Dermis microvascular lymphatic vessel endothelial cell (primary cell): ENCODE data around the gene ADCY2. TPM values are rescaled to one million over a fixed set of nuclear protein-coding genes. Genes with fewer than 3 reads are reported as not detected.

Source experiments
- DNase-seq, 2 donors: peaks; one replicate each; pipeline versions ENCODE4 v3.0.0 to v3.0.0-alpha.2; 2010; ENCODE audit warnings: low read depth in 2 of 2
- total RNA-seq: library from RNA; depleted of rRNA; stranded (reverse); fragments of >200 nt; gene quantifications from 2 replicates; pipeline ENCODE4 v1.2.1, GENCODE V29; 2014

The ADCY2 gene
- total RNA-seq, 1 donor from 2014 or later = not detected

DNA sequence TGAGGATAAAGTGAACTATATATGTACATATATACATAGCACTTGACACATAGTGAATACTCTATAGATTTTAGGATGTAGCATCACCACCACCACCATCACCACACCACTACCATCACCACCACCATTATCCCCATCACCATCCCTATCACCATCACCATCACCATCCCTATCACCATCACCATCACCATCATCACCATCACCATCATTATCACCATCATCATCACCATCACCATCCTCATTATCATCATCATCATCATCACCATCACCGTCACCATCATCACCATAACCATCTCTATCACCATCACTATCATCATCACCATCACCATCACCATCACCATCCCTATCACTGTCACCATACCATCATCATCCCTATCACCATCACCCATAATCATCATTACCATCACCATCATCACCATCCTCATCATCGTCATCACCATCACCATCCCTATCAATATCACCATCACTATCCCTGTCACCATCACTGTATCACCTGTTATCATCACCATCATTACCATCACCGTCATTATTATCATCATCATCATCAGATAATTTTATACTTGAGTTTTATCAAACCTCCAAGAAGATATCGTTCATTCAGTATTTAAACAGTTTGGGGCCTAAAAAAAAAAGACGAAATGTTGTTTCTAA lies 345.6 kb downstream of the ADCY2 start:
- no peak for DNase-seq

DNA sequence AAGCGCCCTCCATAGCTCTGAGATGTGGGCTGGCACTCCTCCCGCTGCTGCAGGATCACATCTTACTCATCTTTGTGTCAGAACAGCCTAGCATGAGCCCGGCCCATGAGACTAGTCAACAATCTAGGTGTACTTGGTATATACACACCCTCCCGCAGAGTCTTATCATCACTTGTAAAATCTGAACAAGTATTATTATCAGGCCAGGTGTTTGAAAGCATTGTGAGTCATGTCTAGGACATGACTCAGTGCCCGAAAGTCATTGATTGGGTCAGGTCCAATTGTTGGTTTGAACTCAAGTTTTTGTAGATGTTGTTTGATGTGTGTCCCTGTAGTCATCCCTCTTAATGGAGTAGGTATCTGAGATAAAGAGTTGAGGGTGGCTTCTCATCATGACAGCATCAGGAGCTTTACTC lies 346.3 kb downstream of the ADCY2 start:
- no peak for DNase-seq

DNA sequence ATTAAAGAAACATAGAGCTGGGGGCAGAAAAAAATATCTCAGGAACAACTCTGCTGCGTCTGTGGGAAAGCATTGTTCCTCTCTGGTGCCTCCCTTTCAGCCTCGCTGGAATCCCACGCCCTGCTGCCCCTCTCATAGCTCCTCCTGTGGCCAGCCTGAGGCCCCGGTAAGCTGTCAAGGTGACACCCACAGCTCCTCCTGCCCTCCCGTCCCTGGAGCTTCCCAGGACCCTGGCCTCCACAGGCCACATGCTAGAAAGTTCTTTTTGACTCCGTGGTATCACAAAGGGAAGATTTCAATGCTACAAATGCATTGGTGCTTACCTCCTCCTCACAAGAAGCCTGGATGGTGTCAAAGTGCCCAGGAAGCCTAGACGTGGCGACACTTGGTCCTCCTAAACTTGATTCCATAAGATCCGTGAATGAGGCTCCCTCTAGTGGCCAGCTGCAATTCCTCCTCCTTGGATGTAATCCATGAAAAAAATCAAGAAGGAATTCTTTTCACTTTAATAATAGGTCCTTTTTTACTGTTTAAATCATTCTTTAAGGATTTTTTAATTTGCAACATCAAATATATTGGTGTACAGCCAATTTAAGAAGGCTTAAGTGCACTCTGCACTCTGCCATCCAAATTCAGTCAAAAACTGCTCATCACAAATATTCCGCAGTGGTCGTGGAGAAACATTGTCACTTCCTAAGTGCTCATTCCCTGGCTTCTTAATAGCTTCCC lies 350.1 kb downstream of the ADCY2 start:
- peak; percentile 42 to 68 for DNase-seq

DNA sequence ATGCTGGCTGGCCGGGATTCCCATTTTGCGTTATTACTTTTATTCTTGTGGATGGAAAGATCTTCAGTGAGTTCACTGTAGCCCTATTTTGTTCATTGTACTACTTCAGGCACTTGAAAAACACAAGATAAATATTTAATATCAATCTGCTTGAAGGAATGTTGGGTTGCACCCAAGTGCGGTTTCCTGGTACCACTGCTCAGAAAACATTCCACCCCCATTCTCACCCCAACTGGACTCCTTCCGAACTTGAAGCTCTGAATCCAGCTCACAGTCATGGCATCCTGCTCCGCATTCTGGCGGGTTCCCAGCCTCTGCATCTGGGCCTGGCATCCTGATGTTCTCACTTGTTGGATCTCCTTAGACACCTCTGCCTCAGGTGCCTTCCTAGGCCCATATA lies 351.8 kb downstream of the ADCY2 start:
- DNase-seq = no peak

DNA sequence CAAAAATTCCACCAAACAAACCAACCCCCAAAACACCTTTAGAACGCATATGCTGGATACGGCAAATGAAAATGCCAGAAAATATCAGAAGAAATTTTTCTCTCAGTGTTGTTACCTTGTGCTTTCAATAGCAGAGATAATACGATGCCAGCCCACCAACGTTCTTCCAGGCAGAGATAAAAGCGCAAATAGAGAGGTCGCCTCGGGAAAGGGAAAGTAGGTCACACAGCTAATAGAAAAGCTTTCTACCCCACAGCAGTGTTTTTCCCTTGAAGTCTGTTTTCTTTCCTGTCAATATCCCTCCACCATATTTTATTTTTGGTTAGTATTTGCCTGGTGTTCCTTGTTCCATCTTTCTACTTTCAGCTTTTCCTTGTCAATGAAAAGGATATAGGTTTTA lies 353.7 kb downstream of the ADCY2 start:
- DNase-seq = no peak

DNA sequence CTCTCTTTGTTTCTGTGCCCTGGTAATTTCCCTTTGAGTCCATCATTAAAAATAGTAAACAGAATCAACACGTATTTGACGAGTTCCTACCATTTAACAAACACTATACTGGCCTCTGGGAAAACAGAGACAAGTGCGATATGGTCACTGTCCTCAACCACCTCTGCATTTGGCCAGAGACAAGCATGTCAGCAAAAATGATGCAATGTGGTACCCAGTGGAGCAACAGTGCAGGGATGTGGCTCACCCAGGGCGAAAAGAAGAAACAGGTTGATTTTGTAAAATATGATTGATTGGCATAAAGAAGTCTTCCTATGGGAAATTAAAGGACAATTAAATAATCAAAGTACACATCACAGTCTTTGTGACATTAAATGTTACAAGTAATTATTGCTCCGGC lies 355.9 kb downstream of the ADCY2 start:
- DNase-seq = no peak

DNA sequence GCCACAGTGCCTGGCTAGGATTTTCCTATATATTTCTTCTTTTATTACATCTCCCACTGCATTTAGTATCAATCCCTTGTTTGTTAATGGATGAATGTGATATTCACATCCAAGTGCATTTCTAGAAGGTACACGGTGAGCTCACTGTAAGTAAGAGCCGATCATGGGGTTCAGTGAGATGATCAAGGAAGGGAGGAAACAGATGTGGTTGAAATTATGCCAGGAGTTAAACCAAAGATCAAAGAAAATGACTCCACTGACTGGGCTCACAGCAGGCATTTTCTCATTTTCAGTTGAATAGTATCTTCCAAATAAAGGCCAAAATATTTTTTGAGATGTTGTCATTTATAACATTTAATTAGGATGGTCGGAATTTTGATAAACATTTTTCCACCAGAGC lies 357.2 kb downstream of the ADCY2 start:
- DNase-seq = no peak

DNA sequence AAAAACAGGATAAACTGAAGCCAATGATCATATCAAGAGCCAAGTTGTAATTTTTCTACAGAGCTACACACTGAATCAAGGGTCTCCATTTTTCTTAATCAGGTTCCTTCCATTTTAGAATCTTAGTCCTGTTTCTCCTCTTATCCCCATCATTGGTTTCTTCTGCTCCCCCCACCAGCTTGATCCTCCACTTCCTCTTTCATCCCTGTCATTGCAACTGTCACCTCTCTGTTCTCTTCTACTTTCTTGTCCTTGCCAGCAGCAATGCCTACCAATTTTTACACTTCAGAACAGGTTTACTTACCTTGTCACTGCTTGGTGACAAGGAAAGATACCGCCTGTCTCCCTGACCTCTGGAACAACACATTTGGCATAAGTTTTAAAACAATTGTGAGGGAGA lies 357.7 kb downstream of the ADCY2 start:
- DNase-seq = no peak

DNA sequence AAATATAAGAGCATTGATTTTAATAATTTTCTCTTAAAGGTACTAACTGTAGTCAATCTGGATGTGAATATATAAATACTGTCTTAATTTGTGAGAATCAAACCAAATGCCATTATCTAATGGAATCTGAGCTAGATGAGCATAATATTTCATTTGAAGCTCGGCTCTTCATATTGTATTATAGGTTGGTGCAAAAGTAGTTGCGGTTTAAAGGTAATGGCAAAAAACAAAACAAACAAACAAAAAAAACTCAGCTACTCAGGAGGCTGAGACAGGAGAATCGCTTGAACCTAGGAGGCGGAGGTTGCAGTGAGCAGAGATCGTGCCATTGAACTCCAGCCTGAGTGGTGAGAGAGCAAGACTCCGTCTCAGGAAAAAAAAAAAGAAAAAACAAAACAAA lies 358.6 kb downstream of the ADCY2 start:
- no peak for DNase-seq

DNA sequence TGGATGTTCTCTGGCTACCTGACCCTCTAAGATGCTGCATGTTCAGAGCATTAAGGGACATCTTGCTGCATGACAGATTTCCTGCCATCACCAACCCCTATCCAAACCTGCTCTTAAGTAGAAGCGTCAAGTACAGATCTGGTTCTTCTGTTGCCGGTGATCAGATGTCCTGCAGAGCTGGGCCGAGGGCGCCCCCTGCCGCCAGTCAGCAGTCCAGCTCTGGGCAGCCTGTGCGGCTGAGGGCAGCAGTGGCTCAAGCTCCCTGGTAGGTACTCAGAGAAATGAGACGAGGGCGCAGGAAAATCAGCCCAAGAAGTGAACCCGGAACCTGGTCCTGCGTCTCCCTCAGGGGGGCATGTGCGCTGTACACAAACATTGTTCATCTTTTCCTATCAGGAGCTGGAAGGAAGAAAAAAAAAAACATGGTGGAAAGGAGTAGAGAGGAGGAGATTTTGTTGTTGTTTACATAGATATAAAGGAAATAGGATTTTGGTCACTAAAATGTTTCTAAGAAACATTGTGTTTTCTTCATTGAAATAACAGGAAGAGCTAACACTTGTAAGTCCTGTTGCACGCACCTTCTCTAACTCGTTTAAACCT lies 359.2 kb downstream of the ADCY2 start:
- DNase-seq = peak; percentile 6 to 44

DNA sequence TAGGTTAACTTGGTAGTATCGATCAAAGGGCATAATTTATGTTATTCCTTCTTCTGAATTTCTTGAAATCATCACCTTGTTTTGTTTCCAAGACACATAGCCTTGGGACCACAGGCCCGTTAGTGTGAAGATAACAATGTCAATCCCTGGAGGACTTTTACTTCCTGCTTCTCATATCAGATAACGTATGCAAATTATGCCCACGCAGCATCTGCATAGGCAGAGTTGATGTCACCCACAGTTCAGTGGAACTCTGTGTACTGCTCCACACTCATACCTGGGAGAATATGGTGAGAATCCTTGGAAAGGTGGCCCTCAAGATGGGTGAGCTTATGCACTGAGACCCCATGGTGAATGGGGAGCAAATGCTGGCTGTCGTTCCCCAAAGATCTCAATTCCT lies 360.0 kb downstream of the ADCY2 start:
- no peak for DNase-seq

DNA sequence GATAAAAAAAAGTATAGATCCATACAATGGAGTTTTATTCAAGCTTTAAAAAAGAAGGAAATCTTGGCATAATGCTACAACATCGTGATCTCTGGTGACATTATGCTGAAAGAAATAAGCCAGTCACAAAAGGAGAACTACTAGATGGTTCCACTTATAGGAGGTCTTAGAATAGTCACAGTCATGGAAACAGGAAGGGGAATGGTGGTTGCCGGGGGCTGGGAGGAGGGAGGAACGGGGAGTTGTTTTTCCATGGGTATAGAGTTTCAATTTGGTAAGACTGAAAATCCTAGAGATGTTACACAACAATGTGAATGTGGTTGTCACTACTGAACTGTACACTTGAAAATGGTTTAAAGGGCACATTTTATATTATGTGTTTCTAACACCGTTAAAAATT lies 360.5 kb downstream of the ADCY2 start:
- DNase-seq = no peak

DNA sequence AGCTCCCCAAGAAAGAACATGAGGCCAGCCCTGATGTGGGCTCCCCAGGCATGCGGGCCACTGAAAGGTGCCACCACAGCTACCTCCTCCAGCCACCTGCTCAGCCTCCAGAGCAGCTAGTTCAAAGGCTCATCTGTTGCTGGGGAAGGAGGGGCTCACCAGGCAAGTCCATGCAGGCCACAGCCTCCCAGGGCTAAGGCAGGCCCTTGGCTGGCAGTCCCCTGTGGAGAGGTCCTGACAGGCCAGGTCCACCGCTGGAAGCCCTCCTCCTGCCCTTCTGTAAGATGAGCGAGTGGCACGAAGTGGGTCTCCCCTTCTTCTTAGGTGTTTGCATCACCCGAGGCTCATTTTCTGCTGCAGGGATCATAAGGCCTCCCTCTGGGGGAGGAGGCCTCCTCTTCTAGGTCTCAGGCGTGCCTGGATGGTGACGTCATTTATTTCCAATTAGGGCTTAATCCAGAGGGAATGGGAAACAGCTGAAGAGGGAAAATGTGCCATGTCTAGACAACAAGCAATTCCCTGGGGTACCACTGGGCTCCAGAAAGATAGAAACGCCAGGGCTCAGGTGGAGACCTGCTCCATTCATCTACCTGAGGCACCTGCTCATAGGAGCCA lies 363.4 kb downstream of the ADCY2 start:
- no peak for DNase-seq

DNA sequence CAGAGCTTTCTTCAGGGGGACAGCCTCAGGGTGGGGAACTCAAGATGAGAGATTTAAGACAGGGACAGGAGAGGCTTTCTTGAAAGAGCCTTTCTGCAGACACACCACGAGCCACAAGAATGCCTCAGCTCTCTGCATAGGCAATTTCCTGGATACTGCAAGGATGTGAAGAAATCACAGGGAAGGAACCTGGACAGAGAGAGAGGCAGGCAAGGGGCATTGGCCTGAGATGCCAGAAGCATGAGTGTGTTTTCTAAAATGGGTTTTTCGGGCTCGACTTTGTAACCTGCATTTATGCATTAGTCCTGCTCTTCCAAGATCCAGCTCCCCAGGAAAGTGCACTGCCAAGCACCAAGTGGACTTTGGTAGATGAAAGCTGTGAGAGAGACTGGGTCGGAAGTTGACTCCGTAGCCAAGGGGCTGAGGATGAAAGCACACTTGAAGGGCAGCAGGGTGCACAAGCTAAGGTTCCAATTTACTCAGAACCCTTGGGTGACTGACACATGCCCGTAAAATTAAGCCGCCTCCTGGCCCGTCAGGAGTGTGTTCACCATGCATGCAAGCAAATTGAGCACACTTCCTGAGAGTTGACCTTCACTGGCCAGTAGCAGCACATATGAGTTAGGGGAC lies 364.1 kb downstream of the ADCY2 start:
- DNase-seq = no peak

DNA sequence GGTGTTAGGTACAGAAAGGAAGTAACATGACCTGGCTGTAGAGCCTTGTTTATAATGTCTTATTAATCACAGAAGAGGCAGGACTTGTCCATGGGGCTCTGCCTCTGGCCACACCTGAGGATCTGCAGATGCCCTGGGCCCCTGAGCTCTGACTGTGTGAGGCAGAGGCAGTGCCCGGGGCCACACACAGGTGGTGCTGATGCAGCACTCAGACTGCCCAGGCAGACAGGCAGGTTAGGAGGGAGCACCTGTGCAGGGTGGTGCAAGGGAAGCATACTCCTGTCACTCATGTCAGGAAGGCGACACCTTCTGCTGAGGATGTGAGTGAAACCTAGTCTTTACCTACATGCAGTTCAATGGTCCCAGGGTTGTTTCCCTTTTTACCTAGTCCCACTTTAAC lies 366.3 kb downstream of the ADCY2 start:
- no peak for DNase-seq

DNA sequence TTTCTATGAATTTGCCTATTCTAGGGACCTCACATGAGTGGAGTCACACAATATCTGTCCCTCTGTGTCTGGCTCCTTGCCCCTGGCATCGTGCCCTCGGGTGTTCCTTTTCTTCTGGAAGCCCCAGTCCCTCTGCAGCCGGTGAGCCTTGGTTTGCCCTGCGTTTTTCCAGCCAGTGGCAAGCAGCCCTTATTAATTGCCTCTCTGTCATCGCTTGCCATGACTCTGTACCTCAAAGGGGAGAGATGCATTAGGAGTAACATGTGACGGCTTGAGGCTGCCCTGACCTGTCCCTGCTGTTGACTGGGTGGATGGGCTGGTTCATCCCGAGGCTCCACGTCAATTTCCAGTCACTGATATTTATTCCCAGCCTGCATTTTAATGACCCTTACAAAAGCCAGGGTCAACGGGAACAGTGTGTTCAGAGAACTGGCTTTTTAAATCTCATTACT lies 367.7 kb downstream of the ADCY2 start:
- DNase-seq = no peak

DNA sequence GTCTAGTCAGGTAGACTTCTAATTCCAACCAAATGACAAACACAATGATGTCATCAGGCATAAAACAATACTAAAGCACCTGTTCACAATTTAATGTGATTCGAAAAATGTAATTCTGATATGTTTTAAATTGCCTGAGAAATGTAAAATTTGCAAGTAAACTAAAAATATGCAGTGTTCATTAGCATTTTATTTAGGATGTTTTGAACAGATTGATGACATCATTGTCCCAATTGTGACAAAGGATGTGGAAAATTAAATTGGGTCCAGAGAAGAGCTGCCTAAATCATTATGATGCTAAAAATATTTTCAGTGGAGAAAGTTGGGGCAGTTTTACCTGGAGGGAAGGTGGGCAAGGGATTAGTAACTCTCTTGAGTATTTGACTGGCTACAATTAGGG lies 368.5 kb downstream of the ADCY2 start:
- no peak for DNase-seq

DNA sequence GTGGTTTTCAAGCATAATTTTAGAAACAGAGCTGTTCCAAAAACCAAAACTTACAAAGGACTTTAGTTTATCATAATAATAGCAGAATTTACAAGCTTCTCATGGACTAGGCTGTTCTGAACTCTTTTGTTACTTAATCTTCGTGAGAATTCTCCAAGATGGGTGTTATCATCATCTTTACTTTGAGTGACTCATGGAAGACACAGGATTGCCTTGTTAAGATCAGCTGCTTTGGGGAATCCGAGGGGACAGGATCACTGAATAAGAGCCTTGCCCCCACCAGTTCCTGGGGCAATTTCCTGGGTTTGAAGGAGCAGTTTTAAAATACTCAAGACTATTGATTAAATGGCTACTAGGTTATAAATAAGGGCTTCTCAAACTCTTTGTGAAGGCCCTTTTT lies 374.5 kb downstream of the ADCY2 start:
- DNase-seq = no peak

DNA sequence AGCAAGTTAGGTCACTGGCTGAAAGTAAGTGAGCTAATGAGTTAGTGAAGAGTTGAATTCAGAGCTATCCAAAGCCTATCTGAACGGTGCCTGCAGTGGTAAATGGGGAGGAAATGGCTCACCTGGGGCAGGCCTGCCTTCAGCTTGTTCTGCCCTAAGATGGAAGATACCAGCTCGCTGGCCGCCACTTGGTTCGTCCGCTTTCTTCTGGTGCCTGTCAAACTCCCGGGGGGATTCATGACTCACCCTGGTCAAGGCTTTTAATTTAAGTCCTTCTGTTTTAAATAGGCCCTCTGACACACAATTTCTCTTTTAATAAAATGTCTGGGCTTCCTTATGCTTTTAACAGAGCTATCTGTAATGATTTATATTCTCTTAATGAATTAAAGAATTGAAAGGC lies 376.2 kb downstream of the ADCY2 start:
- DNase-seq = no peak

DNA sequence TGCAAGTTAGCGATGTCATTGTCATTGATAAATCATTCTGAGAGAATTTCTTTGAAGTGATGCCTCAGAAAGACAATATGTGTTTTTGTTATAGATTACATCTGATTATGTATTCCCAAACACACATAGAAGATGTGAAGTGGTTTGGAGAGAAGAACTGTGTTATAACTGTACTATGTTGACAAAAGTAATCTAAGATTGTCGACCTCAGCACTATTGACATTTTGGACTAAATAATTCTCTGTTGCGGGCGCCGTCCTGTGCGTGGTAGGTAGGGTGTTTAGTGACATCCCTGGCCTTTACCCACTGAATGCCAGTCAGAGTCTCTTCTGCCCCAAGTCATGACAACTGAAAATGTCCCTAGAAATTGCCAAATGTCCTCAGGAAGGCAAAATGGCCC lies 377.2 kb downstream of the ADCY2 start:
- no peak for DNase-seq

DNA sequence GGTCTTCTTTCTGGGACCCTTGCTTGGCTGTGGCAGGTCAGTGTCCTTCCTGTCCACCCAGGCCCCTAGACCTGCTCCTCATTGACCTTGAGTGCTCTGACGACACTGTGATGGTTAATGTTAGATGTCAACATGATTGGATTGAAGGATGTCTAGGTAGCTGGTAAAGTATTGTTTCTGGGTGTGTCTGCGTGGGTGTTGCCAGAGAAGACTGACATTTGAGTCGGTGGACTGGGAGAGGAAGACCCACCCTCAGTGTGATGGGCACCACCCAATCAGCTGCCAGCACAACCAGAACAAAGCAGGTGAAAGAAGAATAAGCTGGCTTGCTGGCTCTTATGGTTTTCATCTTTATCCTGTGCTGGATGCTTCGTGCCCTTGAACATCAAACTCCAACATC lies 380.5 kb downstream of the ADCY2 start:
- DNase-seq = no peak
